Posterior vena cava (tissue), 2 donors: Measurements from ENCODE around the gene IER5. TPM values are rescaled to one million over a fixed set of nuclear protein-coding genes. Genes with fewer than 3 reads are reported as not detected.

ENCODE experiments used
- DNase-seq: peaks from one replicate; pipeline ENCODE4 v3.0.0-alpha.2; 2020; ENCODE audit warnings: low spot score
- intact Hi-C, 2 donors: fragments of 100-400 bp; cut with DNase I; formaldehyde crosslinking; loops; one replicate each; pipeline versions ENCODE4 v1.14.1 to v1.14.2; 2022 to 2023
- total RNA-seq, 2 donors: library from RNA; stranded (reverse); fragmentation: NEBNext Ultra II Directional; extraction: Animal tissue kit (Norgen Biotek cat#: 25700); gene quantifications; one replicate each; pipeline ENCODE4 v1.2.1, GENCODE V29; 2021
- donor health status: DM: yes; HTN: yes; CAD: no.
- donor health status: DM: yes; HTN: yes; CAD: no.

IER5 gene
- total RNA-seq, 2 donors from 2014 or later = 12.0 to 27.3 TPM

DNA sequence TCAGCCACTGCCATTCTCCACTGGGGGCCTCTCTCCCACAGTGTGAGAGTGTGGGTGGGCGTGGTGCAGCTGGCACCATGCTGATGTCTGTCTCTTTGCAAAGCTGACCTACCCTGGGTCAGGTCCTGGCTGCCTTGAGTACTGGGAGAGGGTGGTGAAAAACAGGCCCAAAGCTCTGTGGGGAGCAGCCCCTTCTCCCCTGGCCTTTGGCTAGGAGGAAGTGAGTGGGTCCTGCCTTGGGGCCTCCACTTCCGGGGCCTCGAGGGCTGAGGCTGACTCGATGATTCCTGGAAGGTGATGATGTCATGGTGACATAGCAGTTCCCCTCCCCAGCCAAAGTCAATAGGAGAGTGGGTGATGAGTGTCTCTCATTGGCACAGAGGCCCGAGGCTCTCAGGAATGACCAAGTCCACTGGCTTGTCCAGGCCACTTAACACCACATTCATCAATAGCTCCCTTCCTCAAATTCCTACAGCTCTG lies 53.0 kb downstream of the IER5 start:
- DNase-seq = peak; percentile 87
- intact Hi-C loops = loop anchor here (2.0 to 10.0 kb wide), 4 partner anchors 53 to 229 kb away; partner anchors contain the start of genes IER5 (in 2 of the 2), KIAA1614 (in 1 of the 2) and MR1 (in 1 of the 2)

Other genes with a start within 250 kb of the IER5 start
- 10 to 100 TPM; 10.7 to 12.7 TPM for gene KIAA1614, start 175.8 kb upstream of the IER5 start, total RNA-seq
- 10 to 100 TPM; 12.8 to 15.9 TPM for gene STX6, start 65.8 kb upstream of the IER5 start, total RNA-seq
- 10 to 100 TPM; 13.9 to 21.9 TPM for gene MR1, start 54.7 kb upstream of the IER5 start, total RNA-seq